ENCODE results near the gene MTRF1L. TPM values are rescaled to one million over a fixed set of nuclear protein-coding genes. Genes with fewer than 3 reads are reported as not detected.
"Not testable (repeated sequence)": the region's sequence is repeated elsewhere in the genome, so short reads cannot be mapped to it uniquely, and the experiment has no call there.

MTRF1L gene
- polyA plus RNA-seq, 1 donor (not counting 4 experiments of a cell fraction or from before 2014, with no cell fraction given), result 19.0 TPM

- H3K79me2 ChIP-seq (ENCODE audit: control insufficient read depth, insufficient read depth, low read length), result peaks cover 54% of the 10 kb centered on the region
- H3K9me3 ChIP-seq (ENCODE audit: control insufficient read depth, low read depth, low read length), result no peaks in the 10 kb centered on the region
- H3K4me1 ChIP-seq (ENCODE audit: control insufficient read depth, extremely low read depth, insufficient read depth, low read length), result peaks cover 15% of the 10 kb centered on the region
- peak overlapping the region; percentile 93 for H3K9ac ChIP-seq (ENCODE audit: control insufficient read depth, extremely low read depth, insufficient read depth, low read length)
- DNase-seq (ENCODE audit: low read depth, low spot score), result no peak
- FAIRE-seq, result no peak
- H3K36me3 ChIP-seq (ENCODE audit: control insufficient read depth in 2 of 2, extremely low read depth in 1 of 2, insufficient read depth in 2 of 2, low read length in 2 of 2), result peaks cover 0 to 15% of the 10 kb centered on the region in 2 experiments
- H3K27me3 ChIP-seq (ENCODE audit: control insufficient read depth, extremely low read depth, insufficient read depth, low read length), result no peaks in the 10 kb centered on the region
- H3K4me2 ChIP-seq (ENCODE audit: control insufficient read depth, extremely low read depth, insufficient read depth, low read depth, low read length), result peak overlapping the region; percentile 81
- peak overlapping the region; percentile 74 for H2AFZ ChIP-seq (ENCODE audit: control insufficient read depth, low read length)
- dilution Hi-C loops (cut with MboI; ENCODE audit: extremely low pct_ligation_motif_present, low sequenced_read_pairs), result no loop called here
- no peaks in the 10 kb centered on the region for H3K9me1 ChIP-seq (ENCODE audit: control insufficient read depth, extremely low read depth, insufficient read depth, low read length)
- H4K20me1 ChIP-seq (ENCODE audit: control insufficient read depth, extremely low read depth, insufficient read depth, low read length), result peaks cover 3% of the 10 kb centered on the region
- peak overlapping the region; percentile 90 for H3K27ac ChIP-seq (ENCODE audit: control insufficient read depth, insufficient read depth, low read length)
- H3K4me3 ChIP-seq (ENCODE audit: control insufficient read depth in 2 of 3, extremely low read depth in 1 of 3, insufficient read depth in 2 of 3, low read depth in 1 of 3, low read length in 3 of 3), result peak overlapping the region; percentile 55 to 99 (median 98)
- TF ChIP-seq EZH2 (IDR thresholded peaks at IDR 0.05; ENCODE audit: low read length), result no peak
- TF ChIP-seq, protein P1, sequence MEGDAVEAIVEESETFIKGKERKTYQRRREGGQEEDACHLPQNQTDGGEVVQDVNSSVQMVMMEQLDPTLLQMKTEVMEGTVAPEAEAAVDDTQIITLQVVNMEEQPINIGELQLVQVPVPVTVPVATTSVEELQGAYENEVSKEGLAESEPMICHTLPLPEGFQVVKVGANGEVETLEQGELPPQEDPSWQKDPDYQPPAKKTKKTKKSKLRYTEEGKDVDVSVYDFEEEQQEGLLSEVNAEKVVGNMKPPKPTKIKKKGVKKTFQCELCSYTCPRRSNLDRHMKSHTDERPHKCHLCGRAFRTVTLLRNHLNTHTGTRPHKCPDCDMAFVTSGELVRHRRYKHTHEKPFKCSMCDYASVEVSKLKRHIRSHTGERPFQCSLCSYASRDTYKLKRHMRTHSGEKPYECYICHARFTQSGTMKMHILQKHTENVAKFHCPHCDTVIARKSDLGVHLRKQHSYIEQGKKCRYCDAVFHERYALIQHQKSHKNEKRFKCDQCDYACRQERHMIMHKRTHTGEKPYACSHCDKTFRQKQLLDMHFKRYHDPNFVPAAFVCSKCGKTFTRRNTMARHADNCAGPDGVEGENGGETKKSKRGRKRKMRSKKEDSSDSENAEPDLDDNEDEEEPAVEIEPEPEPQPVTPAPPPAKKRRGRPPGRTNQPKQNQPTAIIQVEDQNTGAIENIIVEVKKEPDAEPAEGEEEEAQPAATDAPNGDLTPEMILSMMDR (optimal IDR thresholded peaks at IDR 0.05 in 1 of 3, IDR thresholded peaks at IDR 0.05 in 1 of 3, conservative IDR thresholded peaks at IDR 0.05 in 1 of 3; ENCODE audit: extremely low read depth in 1 of 3, insufficient read depth in 2 of 3, low read length in 3 of 3), result no peak
Measured at GRCh38 chr6:153001767-153002612, 519 bp downstream of the MTRF1L start.

DNA sequence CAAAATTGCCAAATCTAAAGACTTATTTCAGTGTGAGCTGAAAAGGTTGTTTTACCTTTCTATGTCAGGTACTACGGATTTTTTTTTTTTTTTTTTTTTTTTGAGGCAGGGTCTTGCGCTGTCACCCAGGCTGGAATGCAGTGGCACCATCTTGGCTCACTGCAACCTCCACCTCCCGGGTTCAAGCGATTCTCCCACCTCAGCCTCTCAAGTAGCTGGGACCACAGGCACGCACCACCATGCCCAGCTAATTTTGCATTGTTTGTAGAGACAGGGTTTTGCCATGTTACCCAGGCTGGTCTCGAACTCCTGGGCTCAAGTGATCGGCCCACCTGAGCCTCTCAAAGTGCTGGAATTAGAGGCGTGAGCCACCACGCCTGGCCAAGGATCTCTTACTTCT lies 1.7 kb downstream of the MTRF1L start:
- H4K20me1 ChIP-seq (ENCODE audit: control insufficient read depth, extremely low read depth, insufficient read depth, low read length); H3K9ac ChIP-seq (ENCODE audit: control insufficient read depth, extremely low read depth, insufficient read depth, low read length); dilution Hi-C loops (cut with MboI; ENCODE audit: extremely low pct_ligation_motif_present, low sequenced_read_pairs); H3K4me3 ChIP-seq (ENCODE audit: control insufficient read depth in 2 of 3, extremely low read depth in 1 of 3, insufficient read depth in 2 of 3, low read depth in 1 of 3, low read length in 3 of 3); H3K27ac ChIP-seq (ENCODE audit: control insufficient read depth, insufficient read depth, low read length); H3K9me1 ChIP-seq (ENCODE audit: control insufficient read depth, extremely low read depth, insufficient read depth, low read length); H3K9me3 ChIP-seq (ENCODE audit: control insufficient read depth, low read depth, low read length); FAIRE-seq; DNase-seq (ENCODE audit: low read depth, low spot score); H3K27me3 ChIP-seq (ENCODE audit: control insufficient read depth, extremely low read depth, insufficient read depth, low read length); H2AFZ ChIP-seq (ENCODE audit: control insufficient read depth, low read length): not testable (repeated sequence)
- Histone ChIP-seq H3K4me2 (ENCODE audit: control insufficient read depth, extremely low read depth, insufficient read depth, low read depth, low read length) (peak overlapping the region; percentile 81), H3K4me1 (ENCODE audit: control insufficient read depth, extremely low read depth, insufficient read depth, low read length) (peaks cover 15% of the 10 kb centered on the region), H3K79me2 (ENCODE audit: control insufficient read depth, insufficient read depth, low read length) (peaks cover 64% of the 10 kb centered on the region), H3K36me3 (ENCODE audit: control insufficient read depth in 2 of 2, extremely low read depth in 1 of 2, insufficient read depth in 2 of 2, low read length in 2 of 2) (peaks cover 0 to 15% of the 10 kb centered on the region in 2 experiments)

Data from keratinocyte (primary cell).